ENCODE results near the gene RBM39.
"Not testable (repeated sequence)": the region's sequence is repeated elsewhere in the genome, so short reads cannot be mapped to it uniquely, and the experiment has no call there.

Gene RBM39

GRCh38 chr20:35704514-35705261 is 37.4 kb downstream of the RBM39 start:
- DNase-seq = no peak

GRCh38 chr20:35702824-35703695 is 39.0 kb downstream of the RBM39 start:
- DNase-seq = no peak

GRCh38 chr20:35702051-35702823 is 39.8 kb downstream of the RBM39 start:
- DNase-seq = no peak

GRCh38 chr20:35700625-35701148 is 41.4 kb downstream of the RBM39 start:
- no peak for DNase-seq

GRCh38 chr20:35699957-35700624 is 42.0 kb downstream of the RBM39 start:
- no peak for DNase-seq

GRCh38 chr20:35699127-35699956 is 42.7 kb downstream of the RBM39 start, which contains the start of the genes NFS1 and ROMO1:
NFS1 (minus strand) TSS chr20:35699352; CDS start chr20:35699288, 64 bp downstream.
ROMO1 (plus strand) TSS chr20:35699405; CDS start chr20:35699633, 228 bp downstream.
- peak; percentile 91 for DNase-seq

- no peak for DNase-seq
These were observed 43.5 kb downstream of the RBM39 start for GRCh38 chr20:35698298-35699126.

- no peak for DNase-seq
These were observed 44.3 kb downstream of the RBM39 start for GRCh38 chr20:35697696-35698297.

GRCh38 chr20:35695978-35696377 is 46.1 kb downstream of the RBM39 start:
- DNase-seq = no peak

- no peak for DNase-seq
These were observed 46.8 kb downstream of the RBM39 start for GRCh38 chr20:35695245-35695749.

GRCh38 chr20:35690265-35690664 is 51.8 kb downstream of the RBM39 start:
- DNase-seq = no peak

- not testable (repeated sequence) for DNase-seq
These were observed 55.2 kb downstream of the RBM39 start for GRCh38 chr20:35686872-35687271.

- DNase-seq = not testable (repeated sequence)
These were observed 56.7 kb downstream of the RBM39 start for GRCh38 chr20:35685368-35685767.

GRCh38 chr20:35681960-35682359 is 60.1 kb downstream of the RBM39 start:
- no peak for DNase-seq

GRCh38 chr20:35680452-35681183 is 61.4 kb downstream of the RBM39 start:
- DNase-seq = no peak

GRCh38 chr20:35674921-35675320 is 67.1 kb downstream of the RBM39 start:
- no peak for DNase-seq

- no peak for DNase-seq
These were observed 68.2 kb downstream of the RBM39 start for GRCh38 chr20:35673884-35674283.

GRCh38 chr20:35669681-35670080 is 72.4 kb downstream of the RBM39 start:
- DNase-seq = no peak

- DNase-seq = no peak
These were observed 72.8 kb downstream of the RBM39 start for GRCh38 chr20:35669221-35669620.

All from NCI-H345 (cell line).